ENCODE data around the gene PSMA8.
"Not testable (repeated sequence)": the region's sequence is repeated elsewhere in the genome, so short reads cannot be mapped to it uniquely, and the experiment has no call there.

PSMA8 gene

DNA sequence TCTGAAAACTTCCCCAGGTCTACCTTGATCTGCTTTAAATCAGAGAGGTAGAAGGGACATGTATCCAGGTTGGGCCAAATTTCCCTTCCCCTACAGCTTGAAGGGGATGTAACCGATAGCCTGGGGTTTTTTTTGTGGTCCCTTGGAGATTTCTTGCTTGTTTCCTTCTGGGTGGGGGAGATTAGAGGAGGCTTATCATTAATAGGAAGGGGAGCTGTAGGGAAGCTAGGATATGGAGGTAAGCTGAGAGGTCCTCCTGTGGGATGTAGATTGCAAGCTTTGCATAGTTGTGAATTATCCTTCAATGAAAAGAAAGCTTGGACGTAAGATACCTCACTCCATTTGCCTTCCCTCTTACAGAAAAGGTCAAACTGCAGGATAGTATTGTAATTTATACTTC is 103.7 kb downstream of the PSMA8 start:
- DNase-seq = not testable (repeated sequence)

DNA sequence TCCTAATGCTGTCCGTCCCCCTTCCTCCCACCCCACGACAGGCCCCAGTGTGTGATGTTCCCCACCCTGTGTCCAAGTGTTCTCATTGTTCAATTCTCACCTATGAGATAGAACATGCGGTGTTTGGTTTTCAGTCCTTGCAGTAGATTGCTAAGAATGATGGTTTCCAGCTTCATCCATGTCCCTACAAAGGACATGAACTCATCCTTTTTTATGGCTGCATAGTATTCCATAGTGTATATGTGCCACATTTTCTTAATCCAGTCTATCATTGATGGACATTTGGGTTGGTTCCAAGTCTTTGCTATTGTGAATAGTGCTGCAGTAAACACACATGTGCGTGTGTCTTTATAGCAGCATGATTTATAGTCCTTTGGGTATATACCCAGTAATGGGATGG is 105.0 kb downstream of the PSMA8 start:
- not testable (repeated sequence) for DNase-seq

DNA sequence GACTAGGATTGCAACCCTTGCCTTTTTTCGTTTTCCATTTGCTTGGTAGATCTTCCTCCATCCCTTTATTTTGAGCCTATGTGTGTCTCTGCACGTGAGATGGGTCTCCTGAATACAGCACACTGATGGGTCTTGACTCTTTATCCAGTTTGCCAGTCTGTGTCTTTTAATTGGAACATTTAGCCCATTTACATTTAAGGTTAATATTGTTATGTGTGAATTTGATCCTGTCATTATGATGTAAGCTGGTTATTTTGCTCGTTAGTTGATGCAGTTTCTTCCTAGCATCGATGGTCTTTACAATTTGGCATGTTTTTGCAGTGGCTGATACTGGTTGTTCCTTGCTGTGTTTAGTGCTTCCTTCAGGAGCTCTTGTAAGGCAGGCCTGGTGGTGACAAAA is 108.7 kb downstream of the PSMA8 start:
- not testable (repeated sequence) for DNase-seq

Data from C1 segment of cervical spinal cord (tissue), 14 donors.